Epithelial cell of esophagus (primary cell): ENCODE data around the gene CNTNAP2.

ENCODE experiments used
- DNase-seq: peaks from one replicate; pipeline ENCODE4 v3.0.0; 2010; ENCODE audit warnings: low read depth
- H3K4me3 ChIP-seq: 2 replicates; pipeline ENCODE4 v1.5.1; 2011; ENCODE audit warnings: mild to moderate bottlenecking, low read length, control low read depth
- TF ChIP-seq, protein P1 (sequence below): IDR thresholded peaks from 2 replicates; pipeline ENCODE4 v1.5.1; 2011; ENCODE audit warnings: low read depth, mild to moderate bottlenecking, low read length, control low read depth, inconsistent platforms; ENCODE audit not compliant: insufficient read depth; ENCODE audit errors: missing control alignments

Gene CNTNAP2

DNA sequence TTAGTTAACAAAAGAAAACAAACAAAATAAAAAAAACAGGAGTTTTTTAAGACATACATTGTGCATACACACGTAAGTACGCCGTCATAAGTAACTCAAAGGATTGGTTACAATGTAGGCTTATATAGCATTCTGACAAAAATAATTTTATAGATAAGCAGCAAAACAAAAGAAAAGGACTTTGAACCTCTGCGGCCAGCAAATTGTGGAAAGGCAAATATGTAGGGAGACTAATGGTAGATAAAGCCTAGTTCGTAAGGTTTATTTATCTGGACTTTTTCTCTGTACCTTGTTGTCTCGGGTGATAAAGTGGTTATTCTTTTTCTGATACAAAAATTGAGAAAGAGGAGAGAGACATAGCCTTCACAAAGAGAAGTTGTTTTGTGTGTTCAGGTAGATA is 891.9 kb downstream of the CNTNAP2 start:
- TF ChIP-seq, protein P1, sequence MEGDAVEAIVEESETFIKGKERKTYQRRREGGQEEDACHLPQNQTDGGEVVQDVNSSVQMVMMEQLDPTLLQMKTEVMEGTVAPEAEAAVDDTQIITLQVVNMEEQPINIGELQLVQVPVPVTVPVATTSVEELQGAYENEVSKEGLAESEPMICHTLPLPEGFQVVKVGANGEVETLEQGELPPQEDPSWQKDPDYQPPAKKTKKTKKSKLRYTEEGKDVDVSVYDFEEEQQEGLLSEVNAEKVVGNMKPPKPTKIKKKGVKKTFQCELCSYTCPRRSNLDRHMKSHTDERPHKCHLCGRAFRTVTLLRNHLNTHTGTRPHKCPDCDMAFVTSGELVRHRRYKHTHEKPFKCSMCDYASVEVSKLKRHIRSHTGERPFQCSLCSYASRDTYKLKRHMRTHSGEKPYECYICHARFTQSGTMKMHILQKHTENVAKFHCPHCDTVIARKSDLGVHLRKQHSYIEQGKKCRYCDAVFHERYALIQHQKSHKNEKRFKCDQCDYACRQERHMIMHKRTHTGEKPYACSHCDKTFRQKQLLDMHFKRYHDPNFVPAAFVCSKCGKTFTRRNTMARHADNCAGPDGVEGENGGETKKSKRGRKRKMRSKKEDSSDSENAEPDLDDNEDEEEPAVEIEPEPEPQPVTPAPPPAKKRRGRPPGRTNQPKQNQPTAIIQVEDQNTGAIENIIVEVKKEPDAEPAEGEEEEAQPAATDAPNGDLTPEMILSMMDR = no peak
- no peak overlapping the region for H3K4me3 ChIP-seq
- no peak for DNase-seq

DNA sequence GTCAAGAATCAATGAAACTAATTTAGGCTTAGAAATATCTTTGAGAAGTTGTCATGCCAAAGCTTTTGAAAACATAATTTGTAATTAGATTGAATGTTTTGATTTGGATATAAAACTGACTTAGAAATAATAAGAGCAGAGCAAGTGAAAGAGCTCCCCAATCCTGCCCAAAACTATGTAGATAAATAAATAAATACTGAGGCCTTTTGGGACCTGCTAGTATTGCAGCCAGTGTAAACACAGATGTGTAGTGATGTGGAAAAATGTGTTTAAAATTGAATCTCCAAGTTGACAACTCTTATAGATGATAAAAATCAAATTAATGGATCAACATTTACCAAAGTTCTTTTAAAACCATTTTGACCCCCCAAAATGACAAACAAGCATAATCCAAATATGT is 896.1 kb downstream of the CNTNAP2 start:
- H3K4me3 ChIP-seq = no peak overlapping the region
- DNase-seq = no peak
- TF ChIP-seq, protein P1 = no peak

DNA sequence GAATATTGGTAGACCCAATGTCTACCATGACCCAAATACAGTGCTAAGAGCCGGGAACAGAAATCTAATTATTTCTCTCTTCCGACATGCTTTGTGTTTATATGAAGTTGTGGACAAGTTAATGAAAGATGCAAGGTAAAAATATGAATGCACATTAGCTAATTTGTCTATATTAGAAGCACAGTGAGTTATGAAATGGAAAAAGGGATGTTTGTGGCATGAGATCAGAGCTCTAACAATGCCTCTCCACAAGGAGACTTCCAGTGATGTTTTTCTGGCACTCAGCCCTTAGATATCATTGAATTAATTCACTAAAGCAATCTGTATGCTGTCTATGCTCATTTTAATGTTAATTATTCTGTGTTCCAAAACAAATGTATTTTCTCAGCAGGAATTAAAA is 897.2 kb downstream of the CNTNAP2 start:
- TF ChIP-seq, protein P1 = no peak
- H3K4me3 ChIP-seq = no peak overlapping the region
- DNase-seq = no peak

DNA sequence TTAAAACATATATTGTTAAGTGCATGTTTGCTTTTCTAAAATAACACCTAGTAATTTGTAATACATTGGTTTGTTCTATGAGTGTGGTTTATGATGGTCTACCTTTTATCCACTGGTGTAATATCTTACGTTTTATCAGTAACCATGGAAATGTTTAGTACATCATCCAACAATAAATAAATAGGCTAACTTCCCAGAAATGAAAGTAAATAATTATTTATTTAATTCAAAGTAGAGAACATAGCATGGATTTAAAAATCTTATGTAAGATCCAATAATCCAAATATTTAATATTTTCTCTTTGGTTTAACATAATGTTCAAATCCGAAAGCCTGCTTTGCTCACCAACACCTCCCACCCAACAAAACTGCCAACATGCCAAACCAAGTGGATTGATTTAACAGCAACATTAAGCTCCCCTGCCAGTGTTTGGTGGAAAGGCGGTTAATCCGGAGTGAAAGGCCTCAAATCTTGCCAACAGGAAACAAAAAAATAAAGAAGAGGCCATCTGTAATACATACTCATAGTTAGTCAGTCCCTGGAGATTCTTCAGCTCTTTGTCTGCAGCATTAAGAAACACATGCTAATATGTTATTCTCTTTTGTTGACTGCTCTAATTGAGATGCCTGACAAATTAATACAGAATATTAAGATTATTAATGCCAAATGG is 897.8 kb downstream of the CNTNAP2 start:
- TF ChIP-seq, protein P1 = no peak
- DNase-seq = no peak

DNA sequence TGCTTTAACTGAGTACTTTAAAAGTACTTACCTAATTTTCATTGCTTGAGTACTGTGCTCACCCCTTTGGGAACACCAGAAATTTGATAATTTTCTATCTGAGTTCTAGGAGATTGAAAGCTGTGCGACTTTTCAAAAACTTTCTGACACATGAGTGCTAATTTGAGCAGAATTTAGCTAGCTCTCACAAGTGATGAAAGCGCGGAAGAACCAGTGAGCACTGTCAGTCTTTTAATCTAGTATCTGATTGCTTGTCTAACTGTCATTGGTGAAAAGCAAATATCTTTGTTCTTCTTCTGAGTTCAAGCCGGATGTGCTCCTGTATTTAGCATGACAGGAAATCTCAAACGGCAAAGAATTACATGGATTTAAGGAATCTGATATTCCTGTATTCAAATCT is 899.4 kb downstream of the CNTNAP2 start:
- DNase-seq = no peak
- no peak overlapping the region for H3K4me3 ChIP-seq
- TF ChIP-seq, protein P1 = no peak

More for the DNA sequence above, 897.8 kb downstream of the CNTNAP2 start:
- H3K4me3 ChIP-seq = no peak overlapping the region

DNA sequence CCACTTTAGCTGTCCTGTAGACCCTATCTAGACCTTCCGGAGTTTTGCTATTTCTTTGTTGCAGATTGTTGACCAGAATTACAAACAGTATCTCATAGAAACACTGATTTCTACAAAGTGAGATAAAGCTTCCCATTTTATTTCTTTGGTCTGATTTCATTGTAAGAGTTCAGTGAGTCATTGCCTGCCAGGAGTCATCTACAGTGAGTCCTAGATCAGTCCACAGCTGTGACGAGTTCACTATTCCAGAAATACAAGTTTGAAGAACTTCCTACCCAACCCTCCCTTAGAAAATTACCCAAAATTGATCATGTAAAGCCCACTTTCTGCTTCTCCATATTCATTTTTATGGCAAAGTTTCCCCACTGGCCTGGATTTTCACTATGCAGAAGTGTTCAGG is 905.5 kb downstream of the CNTNAP2 start:
- DNase-seq = peak; percentile 50
- TF ChIP-seq, protein P1 = no peak
- no peak overlapping the region for H3K4me3 ChIP-seq

DNA sequence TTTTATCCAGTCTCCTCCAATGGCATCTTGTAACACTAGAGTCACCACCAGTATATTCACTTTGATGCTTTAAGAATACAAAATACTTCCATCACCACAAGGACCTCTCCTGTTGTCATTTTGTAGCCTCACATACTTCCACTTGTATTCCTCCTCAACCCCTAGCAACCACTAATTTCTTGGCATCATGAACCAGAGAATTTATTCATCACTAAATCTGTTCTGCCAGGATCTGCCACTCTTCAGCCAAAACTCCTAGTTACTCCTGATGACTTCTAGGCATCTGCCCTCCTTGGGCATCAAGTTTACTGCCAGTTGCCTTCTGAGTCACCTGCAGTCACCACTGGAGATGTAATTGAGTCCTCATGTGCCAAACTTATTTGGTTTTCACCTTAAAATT is 906.8 kb downstream of the CNTNAP2 start:
- TF ChIP-seq, protein P1 = no peak
- no peak overlapping the region for H3K4me3 ChIP-seq
- no peak for DNase-seq
